Stimulated activated CD4-positive, alpha-beta T cell treated with anti-CD3 and anti-CD28 coated beads, Interleukin-12 subunit alpha, Interleukin-12 subunit beta, amount 100 ng/mL, for 4 hours (primary cell): ENCODE data around the gene ISCU.
"Not testable (repeated sequence)": the region's sequence is repeated elsewhere in the genome, so short reads cannot be mapped to it uniquely, and the experiment has no call there.

ENCODE experiments used
- DNase-seq: peaks from one replicate; pipeline ENCODE4 v3.0.0-alpha.2; 2020

Gene ISCU

DNA sequence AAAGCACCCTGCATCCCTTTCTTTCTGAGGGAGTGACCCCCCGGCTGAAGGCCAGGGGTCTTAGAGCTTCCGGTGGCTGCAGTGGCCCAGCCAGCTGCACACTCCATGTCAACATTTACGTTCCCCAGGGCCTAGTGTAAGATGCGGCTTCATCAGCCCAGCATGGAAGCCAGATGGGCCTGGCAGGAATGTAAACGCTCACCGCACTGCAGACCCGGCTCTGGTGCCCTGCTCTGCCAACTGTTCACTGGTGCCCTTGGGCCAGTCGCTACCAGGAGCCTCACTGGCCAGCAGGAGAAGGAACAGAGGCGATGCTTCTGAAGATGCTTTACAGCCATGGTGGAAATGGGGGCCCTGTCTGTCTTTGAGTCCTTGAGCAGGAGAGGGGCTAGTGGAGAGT lies 44.1 kb downstream of the ISCU start:
- no peak for DNase-seq

GRCh38 chr12:108607981-108608600 lies 45.7 kb downstream of the ISCU start:
- DNase-seq: no peak

- DNase-seq: no peak
Measured at GRCh38 chr12:108608616-108609015, 46.2 kb downstream of the ISCU start.

GRCh38 chr12:108609537-108610335 lies 47.3 kb downstream of the ISCU start:
- DNase-seq: no peak

- no peak for DNase-seq
Measured at GRCh38 chr12:108610336-108610815, 48.0 kb downstream of the ISCU start.

- DNase-seq: no peak
Measured at GRCh38 chr12:108610856-108611605, 48.6 kb downstream of the ISCU start.

- peak; percentile 45 for DNase-seq
Measured at GRCh38 chr12:108611884-108612415, 49.6 kb downstream of the ISCU start.

DNA sequence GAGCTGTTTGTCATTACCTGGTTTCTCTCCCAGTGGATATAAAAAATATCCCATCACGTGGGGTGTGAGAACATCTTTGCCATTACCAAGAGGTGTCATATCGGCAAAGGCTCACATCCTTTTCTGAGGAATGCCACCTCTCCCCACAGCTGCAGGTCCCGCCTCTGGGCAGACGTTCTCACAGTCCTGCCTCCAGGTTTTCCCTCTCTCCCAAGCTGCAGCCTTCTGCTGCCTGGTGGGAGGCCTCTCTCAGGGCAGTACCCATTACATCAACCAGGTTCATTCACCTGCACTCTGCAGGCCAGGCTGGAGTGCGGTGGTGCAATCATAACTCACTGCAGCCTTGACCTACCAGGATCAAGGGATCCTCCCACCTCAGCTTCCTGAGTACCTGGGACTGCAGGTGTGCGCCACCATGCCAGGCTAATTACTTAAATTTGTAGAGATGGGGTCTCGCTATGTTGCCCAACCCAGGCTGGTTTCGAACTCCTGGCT lies 50.4 kb downstream of the ISCU start:
- no peak for DNase-seq

- no peak for DNase-seq
Measured at GRCh38 chr12:108613548-108613947, 51.2 kb downstream of the ISCU start.

DNA sequence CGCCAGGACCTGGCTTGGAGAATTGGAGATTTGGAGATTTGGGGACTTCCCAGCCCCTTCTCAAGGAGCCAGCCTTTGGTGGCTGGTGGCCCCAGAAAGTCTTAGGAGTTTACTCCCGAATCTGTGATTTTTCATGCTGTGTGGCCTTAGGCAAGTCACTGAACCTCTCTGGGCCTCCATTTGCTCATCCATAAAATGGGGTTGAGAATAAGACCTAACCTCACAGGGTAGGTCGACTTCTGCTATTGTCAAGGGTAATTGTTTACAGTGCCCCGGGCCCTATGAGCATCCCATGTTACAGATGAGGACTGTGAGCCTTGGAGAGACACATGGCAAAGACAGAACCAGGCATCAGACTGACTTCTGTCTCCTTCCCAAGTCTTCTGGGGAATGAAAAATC lies 51.6 kb downstream of the ISCU start:
- DNase-seq: no peak

DNA sequence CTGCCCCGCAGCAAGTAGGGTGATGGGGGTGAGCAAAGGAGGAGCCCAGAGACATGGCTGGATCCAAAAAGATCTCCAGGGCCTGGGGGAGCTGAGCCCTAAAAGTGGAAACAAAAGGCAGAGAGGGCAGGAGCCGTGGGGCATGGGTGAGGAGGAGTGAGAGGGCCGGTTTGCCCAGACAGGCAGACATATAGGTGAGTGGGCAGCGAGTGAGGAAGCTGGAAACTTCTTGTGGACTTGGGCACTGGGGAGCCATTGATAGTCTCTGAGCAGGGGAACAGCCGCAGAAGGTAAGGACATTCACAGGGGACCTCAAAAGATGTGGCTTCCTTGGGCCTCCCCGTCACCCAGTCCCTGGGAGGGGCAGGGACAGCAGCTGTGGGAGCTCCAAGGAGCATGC lies 52.2 kb downstream of the ISCU start:
- DNase-seq: no peak

- DNase-seq: no peak
Measured at GRCh38 chr12:108615918-108616317, 53.5 kb downstream of the ISCU start.

DNA sequence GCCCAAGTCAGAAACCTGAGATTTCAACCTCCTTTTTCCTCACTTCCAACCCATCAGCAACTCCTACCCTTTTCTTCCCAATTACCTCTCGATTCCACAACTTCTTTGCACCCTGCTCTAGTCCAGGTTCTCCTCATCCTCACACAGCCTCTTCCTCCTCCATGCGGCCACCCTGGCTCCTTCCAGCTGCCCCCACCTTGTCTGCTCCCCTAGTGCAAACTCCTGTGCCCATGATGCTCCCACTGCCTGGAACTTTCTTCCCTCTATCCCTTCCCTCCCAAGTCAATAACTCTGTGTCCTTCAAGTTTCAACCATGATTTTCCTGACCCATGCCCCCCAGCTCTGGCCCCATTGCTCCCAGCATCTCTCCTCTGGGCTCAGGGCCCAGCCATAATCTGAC lies 54.0 kb downstream of the ISCU start:
- no peak for DNase-seq

GRCh38 chr12:108616941-108617858 lies 54.8 kb downstream of the ISCU start:
- DNase-seq: peak; percentile 63

DNA sequence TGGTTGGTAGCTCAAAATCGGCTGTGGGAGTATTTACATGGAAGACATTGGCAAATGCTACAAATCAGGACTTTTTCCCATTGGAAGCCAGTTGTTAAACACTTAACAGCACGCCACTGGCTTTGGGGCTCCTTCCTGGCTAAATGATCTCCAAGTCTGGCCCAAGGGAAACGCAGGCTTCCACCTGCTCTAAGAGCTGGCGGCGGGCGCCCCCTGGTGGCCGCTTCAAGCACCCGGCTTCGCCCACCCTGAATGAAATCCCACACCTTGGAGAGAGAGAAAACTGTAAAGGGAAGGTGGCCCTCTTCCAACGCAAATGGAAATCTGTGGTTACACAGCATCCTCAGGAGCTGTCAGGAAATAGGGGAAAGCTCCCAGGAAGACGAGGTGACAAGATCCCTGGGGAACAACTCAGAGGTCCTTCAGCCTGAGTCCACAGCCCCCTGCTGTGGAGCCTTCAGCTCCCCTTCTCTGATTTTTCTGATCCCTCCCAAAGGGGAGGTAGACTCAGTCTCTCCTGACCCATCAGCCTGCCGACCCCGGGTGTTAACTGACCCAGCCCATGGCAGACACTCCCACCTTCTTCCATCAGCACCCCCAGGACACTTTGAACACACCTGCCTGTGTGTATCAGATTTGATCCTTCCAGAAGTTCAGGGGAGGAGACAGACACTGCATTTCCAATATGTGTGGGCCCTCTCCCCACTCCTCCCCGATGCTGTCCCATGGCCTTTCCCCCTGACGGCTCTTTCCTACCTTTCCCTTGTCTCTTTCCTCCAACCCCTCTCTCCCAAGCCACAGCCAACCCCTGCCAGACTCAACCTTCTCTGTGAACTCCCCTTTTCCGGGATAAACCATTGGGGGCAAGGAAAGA lies 55.9 kb downstream of the ISCU start:
- DNase-seq: peak; percentile 78

GRCh38 chr12:108618953-108619274 lies 56.5 kb downstream of the ISCU start:
- DNase-seq: not testable (repeated sequence)
